Hepatocyte (in vitro differentiated cells): ENCODE data around the gene MAP2K7. TPM values are rescaled to one million over a fixed set of nuclear protein-coding genes. Genes with fewer than 3 reads are reported as not detected.

Source experiments
- DNase-seq: peaks from one replicate; pipeline ENCODE4 v3.0.0-alpha.2; 2016; ENCODE audit warnings: low spot score
- H2AFZ ChIP-seq: fragments of 200-600 bp; sonication (generic); 2 replicates; pipeline ENCODE4 v1.6.0; 2016; ENCODE audit warnings: antibody characterized with exemption, mild to moderate bottlenecking
- H3K27ac ChIP-seq: fragments of 200-600 bp; sonication (generic); 2 replicates; pipeline ENCODE4 v1.5.1; 2016; ENCODE audit warnings: mild to moderate bottlenecking
- H3K27me3 ChIP-seq: fragments of 200-600 bp; sonication (generic); 2 replicates; pipeline ENCODE4 v1.6.1; 2016
- H3K36me3 ChIP-seq: fragments of 200-600 bp; sonication (generic); replicated peaks from 2 replicates; pipeline ENCODE4 v1.5.1; 2016; ENCODE audit warnings: low read depth; ENCODE audit not compliant: insufficient read depth
- H3K4me1 ChIP-seq: fragments of 200-600 bp; sonication (generic); 2 replicates; pipeline ENCODE4 v1.5.1; 2016; ENCODE audit warnings: mild to moderate bottlenecking, moderate library complexity; ENCODE audit not compliant: insufficient read depth
- H3K4me2 ChIP-seq: fragments of 200-600 bp; sonication (generic); 2 replicates; pipeline ENCODE4 v1.6.0; 2016
- H3K4me3 ChIP-seq: fragments of 200-600 bp; sonication (generic); 2 replicates; pipeline ENCODE4 v1.5.1; 2016; ENCODE audit warnings: mild to moderate bottlenecking
- H3K79me2 ChIP-seq: fragments of 200-600 bp; sonication (generic); 2 replicates; pipeline ENCODE4 v1.6.0; 2017; ENCODE audit warnings: mild to moderate bottlenecking
- H3K9me2 ChIP-seq: fragments of 200-600 bp; sonication (generic); replicated peaks from 2 replicates; pipeline ENCODE4 v1.6.0; 2017; ENCODE audit warnings: mild to moderate bottlenecking; ENCODE audit not compliant: insufficient read depth
- H3K9me3 ChIP-seq: fragments of 200-600 bp; sonication (generic); 2 replicates; pipeline ENCODE4 v1.5.1; 2016; ENCODE audit warnings: low read depth, mild to moderate bottlenecking
- H4K20me1 ChIP-seq: fragments of 200-600 bp; sonication (generic); 2 replicates; pipeline ENCODE4 v1.6.0; 2016; ENCODE audit warnings: mild to moderate bottlenecking; ENCODE audit not compliant: insufficient read depth, poor library complexity, severe bottlenecking
- CTCF ChIP-seq: fragments of 200-600 bp; sonication (generic); IDR thresholded peaks from 2 replicates; pipeline ENCODE4 v1.5.1; 2016; ENCODE audit warnings: antibody characterized with exemption, mild to moderate bottlenecking; ENCODE audit not compliant: poor library complexity
- EZH2 ChIP-seq: fragments of 200-600 bp; sonication (generic); IDR thresholded peaks from 2 replicates; pipeline ENCODE4 v1.6.1; 2016; ENCODE audit warnings: antibody characterized with exemption, mild to moderate bottlenecking, borderline replicate concordance
- EZH2phosphoT487 ChIP-seq: fragments of 200-600 bp; sonication (generic); IDR thresholded peaks from one replicate; pipeline ENCODE4 v1.6.1; 2018; ENCODE audit warnings: antibody characterized with exemption, mild to moderate bottlenecking, low read depth, moderate library complexity; ENCODE audit not compliant: unreplicated experiment, severe bottlenecking
- WGBS: methylation state at CpG from one replicate; pipeline ENCODE4 v1.1.6; 2016; ENCODE audit warnings: low lambda C conversion rate; ENCODE audit errors: missing lambda C conversion rate; 5-methylcytosine and 5-hydroxymethylcytosine counted together
- polyA plus RNA-seq: library from polyadenylated mRNA; unstranded; fragments of >200 nt; fragmentation: Nextera tagmentation; extraction: Ambion mirVana; gene quantifications from 2 replicates; pipeline ENCODE4 v1.2.1, GENCODE V29; 2016
- total RNA-seq: library from RNA; depleted of rRNA; stranded (reverse); fragments of >200 nt; gene quantifications from 2 replicates; pipeline ENCODE4 v1.2.3, GENCODE V29; 2014

Gene MAP2K7
- total and polyA plus RNA-seq, 2 experiments from 2014 or later = 12.8 to 13.6 TPM

GRCh38 chr19:7899751-7900378 lies 3.8 kb upstream of the MAP2K7 start:
- Histone ChIP-seq H3K4me2 (no peak overlapping the region), H3K79me2 (peaks cover 14% of the 10 kb centered on the region), H3K4me1 (peaks cover 13% of the 10 kb centered on the region)

GRCh38 chr19:7900401-7900870 lies 3.2 kb upstream of the MAP2K7 start:
- Histone ChIP-seq H2AFZ (no peak overlapping the region), H3K27ac (no peak overlapping the region), H3K27me3 (no peaks in the 10 kb centered on the region), H3K36me3 (no peaks in the 10 kb centered on the region), H3K9me2 (no peaks in the 10 kb centered on the region), H3K4me1 (peaks cover 19% of the 10 kb centered on the region), H4K20me1 (peaks cover 14% of the 10 kb centered on the region), H3K4me2 (no peak overlapping the region), H3K4me3 (no peak overlapping the region), H3K79me2 (peaks cover 20% of the 10 kb centered on the region), H3K9me3 (no peaks in the 10 kb centered on the region)
- no peak for TF ChIP-seq EZH2phosphoT487
- no peak for TF ChIP-seq CTCF
- TF ChIP-seq EZH2 = no peak
- no peak for DNase-seq
- 94% methylated on average over 21 of the region's 21 CpGs for WGBS

More at GRCh38 chr19:7899751-7900378, 3.8 kb upstream of the MAP2K7 start:
- Histone ChIP-seq H3K36me3 (no peaks in the 10 kb centered on the region), H3K27ac (no peak overlapping the region), H3K9me3 (no peaks in the 10 kb centered on the region), H2AFZ (no peak overlapping the region), H3K4me3 (no peak overlapping the region), H4K20me1 (peaks cover 8% of the 10 kb centered on the region), H3K9me2 (no peaks in the 10 kb centered on the region), H3K27me3 (no peaks in the 10 kb centered on the region)
- no peak for DNase-seq
- 96% methylated on average over 32 of the region's 34 CpGs for WGBS
- TF ChIP-seq EZH2 (no peak), EZH2phosphoT487 (no peak), CTCF (no peak)

GRCh38 chr19:7900931-7901330 lies 2.7 kb upstream of the MAP2K7 start:
- DNase-seq = no peak
- Histone ChIP-seq H3K4me3 (no peak overlapping the region), H3K9me3 (no peaks in the 10 kb centered on the region), H3K79me2 (peaks cover 25% of the 10 kb centered on the region), H2AFZ (no peak overlapping the region), H3K27ac (no peak overlapping the region), H3K27me3 (no peaks in the 10 kb centered on the region), H3K4me2 (no peak overlapping the region), H3K36me3 (no peaks in the 10 kb centered on the region), H4K20me1 (peaks cover 19% of the 10 kb centered on the region), H3K9me2 (no peaks in the 10 kb centered on the region), H3K4me1 (peaks cover 20% of the 10 kb centered on the region)
- no peak for TF ChIP-seq EZH2phosphoT487
- 92% methylated on average over 3 of the region's 3 CpGs for WGBS

- no peak for DNase-seq
- Histone ChIP-seq H3K4me2 (no peak overlapping the region), H3K4me3 (no peak overlapping the region), H3K9me2 (no peaks in the 10 kb centered on the region), H3K27me3 (no peaks in the 10 kb centered on the region), H3K27ac (no peak overlapping the region), H3K9me3 (no peaks in the 10 kb centered on the region), H3K36me3 (no peaks in the 10 kb centered on the region), H2AFZ (no peak overlapping the region), H3K79me2 (peaks cover 29% of the 10 kb centered on the region), H3K4me1 (peaks cover 20% of the 10 kb centered on the region), H4K20me1 (peaks cover 23% of the 10 kb centered on the region)
- no peak for TF ChIP-seq EZH2phosphoT487
- TF ChIP-seq CTCF = no peak
- no peak for TF ChIP-seq EZH2
- WGBS = 97% methylated on average over 7 of the region's 7 CpGs
Measured at GRCh38 chr19:7901337-7901736, 2.3 kb upstream of the MAP2K7 start.
